Measurements from ENCODE around the gene RBM34. TPM values are rescaled to one million over a fixed set of nuclear protein-coding genes. Genes with fewer than 3 reads are reported as not detected.

The RBM34 gene
- total RNA-seq, 2 donors from 2014 or later, result 13.2 to 26.2 TPM

GRCh38 chr1:235102993-235103411 lies 58.0 kb downstream of the RBM34 start:
- H3K27me3 ChIP-seq, result no peaks in the 10 kb centered on the region
- peaks cover 14% of the 10 kb centered on the region for H3K4me1 ChIP-seq
- no peak for DNase-seq
- H3K27ac ChIP-seq, result no peak overlapping the region
- H3K36me3 ChIP-seq (replicated peaks in 1 of 2; ENCODE audit: insufficient read depth in 1 of 2, low read depth in 2 of 2), result no peaks in the 10 kb centered on the region
- no peak for ATAC-seq
- no peak overlapping the region for H3K4me3 ChIP-seq
- H3K9me3 ChIP-seq, result no peaks in the 10 kb centered on the region
- intact Hi-C loops (cut with DNase I), result loop anchor here (10.0 kb wide), 1 partner anchor 312 kb away; no protein-coding TSS in a partner anchor
- TF ChIP-seq CTCF (IDR thresholded peaks at IDR 0.05), result no peak
- TF ChIP-seq POLR2A (IDR thresholded peaks at IDR 0.05), result no peak
- WGBS, 2 donors, result 67 to 81% methylated on average over 4 of the region's 4 CpGs

- Histone ChIP-seq H3K9me3 (no peaks in the 10 kb centered on the region), H3K4me3 (no peak overlapping the region), H3K4me1 (peaks cover 14% of the 10 kb centered on the region), H3K27ac (no peak overlapping the region), H3K27me3 (no peaks in the 10 kb centered on the region), H3K36me3 (replicated peaks in 1 of 2; ENCODE audit: insufficient read depth in 1 of 2, low read depth in 2 of 2) (no peaks in the 10 kb centered on the region)
- WGBS, 2 donors, result 90% methylated on average over 3 of the region's 3 CpGs
- TF ChIP-seq CTCF (IDR thresholded peaks at IDR 0.05) (no peak), POLR2A (IDR thresholded peaks at IDR 0.05) (no peak)
- ATAC-seq (no peak), DNase-seq (no peak)
- intact Hi-C loops (cut with DNase I), result loop anchor here (10.0 kb wide), 1 partner anchor 313 kb away; no protein-coding TSS in a partner anchor
Observed at GRCh38 chr1:235102259-235102582, 58.8 kb downstream of the RBM34 start.

GRCh38 chr1:235101558-235102258 lies 59.3 kb downstream of the RBM34 start:
- Histone ChIP-seq H3K9me3 (no peaks in the 10 kb centered on the region), H3K36me3 (replicated peaks in 1 of 2; ENCODE audit: insufficient read depth in 1 of 2, low read depth in 2 of 2) (no peaks in the 10 kb centered on the region), H3K4me1 (peaks cover 14% of the 10 kb centered on the region), H3K27ac (no peak overlapping the region), H3K4me3 (no peak overlapping the region), H3K27me3 (no peaks in the 10 kb centered on the region)
- 74 to 86% methylated on average over 4 of the region's 5 CpGs for WGBS, 2 donors
- intact Hi-C loops (cut with DNase I), result loop anchor here (10.0 kb wide), 1 partner anchor 313 kb away; no protein-coding TSS in a partner anchor
- DNase-seq (no peak), ATAC-seq (no peak)
- TF ChIP-seq CTCF (IDR thresholded peaks at IDR 0.05), result no peak
- no peak for TF ChIP-seq POLR2A (IDR thresholded peaks at IDR 0.05)

GRCh38 chr1:235100194-235100772 lies 60.8 kb downstream of the RBM34 start:
- no peaks in the 10 kb centered on the region for H3K36me3 ChIP-seq (replicated peaks in 1 of 2; ENCODE audit: insufficient read depth in 1 of 2, low read depth in 2 of 2)
- H3K27ac ChIP-seq, result no peak overlapping the region
- TF ChIP-seq CTCF (IDR thresholded peaks at IDR 0.05) (no peak), POLR2A (IDR thresholded peaks at IDR 0.05) (no peak)
- no peak for DNase-seq
- ATAC-seq, result no peak
- intact Hi-C loops (cut with DNase I), result loop anchor here (10.0 kb wide), 1 partner anchor 315 kb away; no protein-coding TSS in a partner anchor
- no peak overlapping the region for H3K4me3 ChIP-seq
- H3K27me3 ChIP-seq, result no peaks in the 10 kb centered on the region
- peaks cover 14% of the 10 kb centered on the region for H3K4me1 ChIP-seq
- 80 to 82% methylated on average over 13 of the region's 13 CpGs for WGBS, 2 donors
- no peaks in the 10 kb centered on the region for H3K9me3 ChIP-seq
